Measurements from ENCODE around the gene HSD11B1L.
"Not testable (repeated sequence)": the region's sequence is repeated elsewhere in the genome, so short reads cannot be mapped to it uniquely, and the experiment has no call there.

HSD11B1L gene

GRCh38 chr19:5686647-5687359, 6.0 kb downstream of the HSD11B1L start:
- peak; percentile 83 to 99 for DNase-seq (ENCODE audit: low read depth in 2 of 2)

GRCh38 chr19:5687360-5688198, 6.8 kb downstream of the HSD11B1L start:
- DNase-seq (ENCODE audit: low read depth in 2 of 2) = no peak

DNA sequence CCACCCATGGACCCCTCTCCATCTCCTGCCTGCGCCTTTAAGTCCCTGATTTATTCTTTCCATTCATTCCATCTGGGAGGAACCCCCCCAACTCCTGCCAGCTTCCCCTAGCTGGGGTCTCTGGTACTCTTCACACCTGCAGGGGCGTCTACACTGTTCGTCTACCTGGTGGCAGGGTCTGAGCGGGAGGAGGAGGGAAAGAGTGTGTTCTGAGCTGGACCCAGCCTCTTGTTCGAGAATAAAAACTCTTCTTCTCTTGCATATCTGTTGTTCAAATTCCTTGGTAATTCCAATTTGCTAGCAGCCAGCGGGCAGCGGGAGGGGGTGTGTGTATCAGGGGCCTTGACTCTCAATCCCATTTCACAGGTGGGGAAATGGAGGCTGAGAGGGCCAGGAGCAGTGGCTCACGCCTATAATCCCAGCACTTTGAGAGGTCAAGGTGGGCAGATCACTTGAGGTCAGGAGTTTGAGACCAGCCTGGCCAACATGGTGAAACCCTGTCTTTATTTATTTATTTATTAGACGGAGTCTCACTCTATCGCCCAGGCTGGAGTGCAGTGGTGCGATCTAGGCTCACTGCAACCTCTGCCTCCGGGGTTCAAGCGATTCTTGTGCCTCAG, 7.5 kb downstream of the HSD11B1L start:
- DNase-seq (ENCODE audit: low read depth in 2 of 2) = not testable (repeated sequence)

DNA sequence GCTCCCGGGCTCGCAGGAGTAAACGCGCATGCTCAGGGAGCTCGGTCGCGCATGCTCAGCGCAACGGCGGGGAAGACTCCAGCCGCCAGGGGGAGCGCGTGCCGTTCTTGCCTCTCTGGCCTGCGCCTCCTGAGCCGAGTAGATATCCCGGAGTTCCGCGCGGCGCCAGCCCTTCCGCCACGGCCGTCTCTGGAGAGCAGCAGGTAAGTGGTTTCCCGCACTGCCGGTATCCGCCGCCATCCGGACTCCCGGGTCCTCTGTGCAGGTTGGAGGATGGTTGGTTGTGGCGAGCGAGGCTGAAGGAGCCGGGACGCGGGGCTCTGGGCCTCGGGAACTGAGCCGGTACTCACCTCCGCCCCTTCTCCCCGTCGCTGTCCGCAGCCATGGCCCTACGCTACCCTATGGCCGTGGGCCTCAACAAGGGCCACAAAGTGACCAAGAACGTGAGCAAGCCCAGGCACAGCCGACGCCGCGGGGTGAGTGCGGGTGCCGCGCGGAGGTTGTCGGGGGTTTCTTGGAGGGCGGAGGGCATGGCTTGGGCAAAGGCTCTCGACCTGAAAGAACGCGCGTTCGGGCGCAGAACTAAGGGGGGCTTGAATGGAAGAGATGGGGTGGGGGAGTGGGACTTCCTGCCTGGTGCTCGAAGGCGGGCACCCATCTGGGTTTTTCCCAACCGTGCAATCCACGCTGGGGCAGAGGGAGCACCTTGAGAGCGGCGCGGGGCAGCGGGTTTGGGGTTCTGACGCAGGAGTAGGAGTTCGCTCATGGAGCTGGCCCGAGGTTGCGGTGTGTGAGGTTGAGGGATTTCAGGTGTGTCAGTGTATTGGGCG, 9.5 kb downstream of the HSD11B1L start, which contains the start of gene RPL36:
Gene RPL36 (plus strand): TSS at position 171 of the 830 bp plus-strand sequence. CDS start 213 bp downstream, at position 384.
- peak; percentile 97 to 99 for DNase-seq (ENCODE audit: low read depth in 2 of 2)

DNA sequence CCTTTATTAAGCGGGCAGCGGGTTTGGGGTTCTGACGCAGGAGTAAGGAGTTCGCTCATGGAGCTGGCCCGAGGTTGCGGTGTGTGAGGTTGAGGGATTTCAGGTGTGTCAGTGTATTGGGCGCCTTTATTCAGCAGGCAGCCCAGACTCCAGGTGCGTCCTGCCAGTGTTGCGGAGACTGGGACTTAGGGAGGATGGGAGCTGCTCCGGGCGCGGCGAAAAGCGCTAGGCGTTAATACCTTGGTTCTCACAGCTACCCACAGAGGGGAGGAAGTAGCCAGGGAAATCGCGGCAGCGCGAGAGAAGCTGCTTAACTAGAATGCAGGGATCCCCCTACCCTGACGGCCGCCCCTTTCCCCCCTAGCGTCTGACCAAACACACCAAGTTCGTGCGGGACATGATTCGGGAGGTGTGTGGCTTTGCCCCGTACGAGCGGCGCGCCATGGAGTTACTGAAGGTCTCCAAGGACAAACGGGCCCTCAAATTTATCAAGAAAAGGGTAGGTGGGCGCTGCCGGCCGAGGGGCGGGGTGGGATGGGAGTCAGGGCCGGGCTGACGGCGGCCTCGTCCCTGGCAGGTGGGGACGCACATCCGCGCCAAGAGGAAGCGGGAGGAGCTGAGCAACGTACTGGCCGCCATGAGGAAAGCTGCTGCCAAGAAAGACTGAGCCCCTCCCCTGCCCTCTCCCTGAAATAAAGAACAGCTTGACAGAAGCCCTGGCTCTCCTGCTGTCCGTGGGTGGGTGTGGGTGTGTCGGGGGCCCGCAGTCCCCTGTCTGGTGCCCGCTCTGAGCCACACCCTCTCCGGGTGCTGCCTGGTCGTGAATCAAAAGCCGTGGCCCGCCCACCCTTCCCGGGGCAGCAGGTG, 10.4 kb downstream of the HSD11B1L start:
- DNase-seq (ENCODE audit: low read depth in 2 of 2) = no peak

- no peak for DNase-seq (ENCODE audit: low read depth in 2 of 2)
Measured at GRCh38 chr19:5691822-5692722, 11.2 kb downstream of the HSD11B1L start.

GRCh38 chr19:5692723-5693194, 11.9 kb downstream of the HSD11B1L start:
- no peak for DNase-seq (ENCODE audit: low read depth in 2 of 2)

GRCh38 chr19:5693195-5694166, 12.7 kb downstream of the HSD11B1L start:
- DNase-seq (ENCODE audit: low read depth in 2 of 2) = no peak

GRCh38 chr19:5694167-5694955, 13.5 kb downstream of the HSD11B1L start:
- no peak for DNase-seq (ENCODE audit: low read depth in 2 of 2)

GRCh38 chr19:5694956-5695648, 14.3 kb downstream of the HSD11B1L start:
- no peak for DNase-seq (ENCODE audit: low read depth in 2 of 2)

DNA sequence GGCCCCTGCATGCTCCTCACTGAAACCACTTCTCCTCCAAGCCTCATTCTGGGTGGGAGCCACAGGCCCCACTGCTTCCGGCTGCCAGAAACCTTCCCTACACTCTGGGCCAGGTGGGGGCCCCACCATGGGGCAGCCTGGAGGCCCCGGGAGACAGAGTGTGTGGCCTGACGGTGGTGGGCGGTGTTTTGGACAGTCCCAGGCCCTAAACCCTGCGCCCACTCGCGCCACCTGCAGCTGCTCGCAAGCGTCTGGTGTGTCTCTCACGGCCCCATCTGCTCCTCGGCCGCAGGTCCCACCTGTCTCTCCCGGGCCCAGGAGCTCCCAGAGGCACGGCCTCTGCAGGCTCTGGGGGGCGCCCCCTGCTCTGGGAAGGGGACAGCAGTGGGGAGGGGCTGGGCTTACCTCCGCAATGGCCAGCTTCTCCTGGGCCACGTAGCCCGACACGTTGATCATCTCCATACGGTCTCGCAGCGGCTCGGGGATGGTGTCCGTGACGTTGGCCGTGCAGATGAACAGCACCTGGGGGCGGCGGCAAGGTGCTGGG, 14.9 kb downstream of the HSD11B1L start:
- no peak for DNase-seq (ENCODE audit: low read depth in 2 of 2)

DNA sequence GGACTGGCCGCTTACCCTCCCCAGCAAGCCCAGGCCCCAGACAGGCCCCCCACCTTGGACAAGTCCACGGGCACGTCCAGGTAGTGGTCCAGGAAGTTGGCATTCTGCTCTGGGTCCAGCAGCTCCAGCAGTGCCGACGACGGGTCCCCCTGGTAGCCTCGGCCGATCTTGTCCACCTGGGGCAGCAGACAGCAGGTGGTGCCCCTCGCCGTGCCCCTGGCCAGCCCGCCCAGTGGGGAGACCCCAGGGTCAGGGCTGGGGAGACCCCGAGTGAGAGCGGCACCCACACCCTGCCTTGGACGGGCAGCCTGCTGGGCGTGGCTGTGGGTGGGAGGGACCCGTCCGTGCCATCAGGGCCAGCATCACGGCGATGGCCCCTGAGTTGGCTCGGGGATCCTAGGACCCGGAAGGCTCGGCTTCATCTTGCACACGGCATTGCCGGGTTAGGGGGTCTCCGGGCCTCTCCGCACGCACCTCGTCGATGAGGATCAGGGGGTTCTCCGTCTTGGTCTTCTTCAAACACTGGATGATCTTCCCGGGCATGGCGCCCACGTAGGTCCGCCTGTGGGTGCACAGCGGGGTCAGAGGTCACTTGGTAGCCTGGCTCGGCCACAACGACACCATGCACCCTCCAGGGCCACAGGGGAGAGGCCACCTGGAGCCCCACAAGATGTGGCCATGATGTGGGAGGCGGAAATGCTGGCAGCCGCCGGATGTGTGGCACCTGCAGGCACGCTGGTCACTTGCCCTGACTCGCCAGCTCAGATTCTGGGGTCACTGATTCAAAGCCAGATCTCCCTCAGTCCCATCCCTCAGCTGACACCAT, 15.6 kb downstream of the HSD11B1L start:
- no peak for DNase-seq (ENCODE audit: low read depth in 2 of 2)

DNA sequence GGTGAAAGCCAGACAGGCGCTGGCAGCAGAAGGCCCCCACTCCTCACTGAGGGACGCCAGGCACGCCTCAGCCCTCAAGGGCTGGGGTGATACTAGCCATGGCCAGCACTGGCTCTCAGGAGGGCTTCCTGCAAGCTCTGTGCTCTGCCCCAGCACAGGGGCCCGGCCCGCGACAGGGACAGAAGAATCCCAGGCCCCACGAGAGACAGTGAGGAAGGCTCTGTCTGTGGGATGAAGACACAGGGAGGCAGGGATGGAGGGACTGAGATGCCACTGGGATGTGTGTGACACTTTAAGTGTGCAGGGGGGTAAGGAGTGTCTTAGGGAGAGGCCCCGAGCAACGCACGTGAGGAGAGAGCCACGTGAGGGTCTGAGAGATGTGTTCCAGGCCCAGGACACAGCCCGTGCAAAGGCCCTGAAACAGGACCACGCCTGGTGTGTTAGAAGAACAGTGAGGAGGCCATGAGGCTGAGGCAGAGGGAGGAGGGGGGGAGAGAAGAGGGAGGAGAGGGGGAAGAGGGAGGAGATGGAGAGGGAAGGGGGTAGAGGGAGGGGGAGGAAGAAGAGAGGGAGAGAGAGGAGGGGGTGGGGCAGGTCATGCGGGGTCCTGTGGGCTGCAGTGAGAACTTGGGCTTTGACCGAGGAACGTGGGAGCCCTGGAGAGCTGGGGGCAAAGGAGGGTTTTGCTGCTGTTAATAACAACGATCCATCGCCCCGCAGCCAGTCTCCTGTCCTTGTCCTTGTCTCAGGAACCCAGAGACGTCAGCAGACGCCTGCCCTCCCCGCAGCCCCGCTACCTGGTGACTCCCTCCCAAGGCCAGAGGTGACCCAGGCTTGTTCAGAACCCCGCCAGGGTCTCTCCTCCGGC, 16.4 kb downstream of the HSD11B1L start:
- no peak for DNase-seq (ENCODE audit: low read depth in 2 of 2)

- no peak for DNase-seq (ENCODE audit: low read depth in 2 of 2)
Measured at GRCh38 chr19:5697890-5698634, 17.2 kb downstream of the HSD11B1L start.
